Endothelial cell (in vitro differentiated cells): ENCODE measurements around the gene RASA3. TPM values are rescaled to one million over a fixed set of nuclear protein-coding genes. Genes with fewer than 3 reads are reported as not detected.
A peak's percentile ranks its signal among the peaks of the same experiment; 100 is the strongest.

Experiments used
- DNase-seq: peaks from one replicate; pipeline ENCODE4 v3.0.0; 2021; ENCODE audit warnings: low spot score
- H3K27ac Mint-ChIP-seq: one replicate; pipeline ENCODE4 v1.8.0; 2021; ENCODE audit warnings: mixed read lengths, inconsistent platforms; ENCODE audit not compliant: unreplicated experiment
- H3K27me3 Mint-ChIP-seq: one replicate; pipeline ENCODE4 v1.8.0; 2021; ENCODE audit warnings: mild to moderate bottlenecking, moderate library complexity, mixed read lengths, inconsistent platforms; ENCODE audit not compliant: unreplicated experiment
- H3K36me3 Mint-ChIP-seq: one replicate; pipeline ENCODE4 v1.8.0; 2021; ENCODE audit warnings: mild to moderate bottlenecking, low read depth, mixed read lengths, inconsistent platforms; ENCODE audit not compliant: unreplicated experiment
- H3K4me1 Mint-ChIP-seq: one replicate; pipeline ENCODE4 v1.8.0; 2021; ENCODE audit warnings: mild to moderate bottlenecking, mixed read lengths, inconsistent platforms; ENCODE audit not compliant: unreplicated experiment
- H3K4me3 Mint-ChIP-seq: one replicate; pipeline ENCODE4 v1.8.0; 2021; ENCODE audit warnings: mild to moderate bottlenecking, mixed read lengths, inconsistent platforms; ENCODE audit not compliant: unreplicated experiment
- H3K9me3 Mint-ChIP-seq: one replicate; pipeline ENCODE4 v1.8.0; 2021; ENCODE audit warnings: mixed read lengths, inconsistent platforms; ENCODE audit not compliant: unreplicated experiment
- CTCF ChIP-seq: fragments of 200-600 bp; sonication (generic); IDR thresholded peaks from one replicate; pipeline ENCODE4 v1.5.0; 2021; ENCODE audit warnings: antibody characterized with exemption; ENCODE audit not compliant: unreplicated experiment
- total RNA-seq: library from RNA; stranded (reverse); fragmentation: NEBNext Ultra II Directional; extraction: Animal tissue kit (Norgen Biotek cat#: 25700); gene quantifications from one replicate; pipeline ENCODE4 v1.2.1, GENCODE V29; 2021; ENCODE audit not compliant: unreplicated experiment

The RASA3 gene
- total RNA-seq, 1 donor from 2014 or later, result 34.0 TPM

- Mint-ChIP-seq H3K4me3 (no peak overlapping the region), H3K4me1 (peaks cover 3% of the 10 kb centered on the region), H3K36me3 (peaks cover 17% of the 10 kb centered on the region), H3K9me3 (no peaks in the 10 kb centered on the region), H3K27ac (peak overlapping the region; percentile 75), H3K27me3 (peaks cover 18% of the 10 kb centered on the region)
- DNase-seq, result no peak
- no peak for TF ChIP-seq CTCF
Measured at GRCh38 chr13:114026481-114026880, 105.9 kb downstream of the RASA3 start.

GRCh38 chr13:114025714-114026431 lies 106.5 kb downstream of the RASA3 start:
- Mint-ChIP-seq H3K9me3 (no peaks in the 10 kb centered on the region), H3K27me3 (peaks cover 14% of the 10 kb centered on the region), H3K36me3 (peaks cover 17% of the 10 kb centered on the region), H3K27ac (no peak overlapping the region), H3K4me3 (no peak overlapping the region), H3K4me1 (peaks cover 5% of the 10 kb centered on the region)
- no peak for DNase-seq
- no peak for TF ChIP-seq CTCF

- H3K9me3 Mint-ChIP-seq, result no peaks in the 10 kb centered on the region
- no peak for DNase-seq
- H3K27ac Mint-ChIP-seq, result no peak overlapping the region
- H3K4me3 Mint-ChIP-seq, result no peak overlapping the region
- peaks cover 12% of the 10 kb centered on the region for H3K27me3 Mint-ChIP-seq
- no peak for TF ChIP-seq CTCF
- peaks cover 22% of the 10 kb centered on the region for H3K36me3 Mint-ChIP-seq
- peaks cover 7% of the 10 kb centered on the region for H3K4me1 Mint-ChIP-seq
Measured at GRCh38 chr13:114025405-114025713, 107.1 kb downstream of the RASA3 start.

- no peak for TF ChIP-seq CTCF
- no peak overlapping the region for H3K4me3 Mint-ChIP-seq
- peaks cover 23% of the 10 kb centered on the region for H3K36me3 Mint-ChIP-seq
- H3K27me3 Mint-ChIP-seq, result peaks cover 12% of the 10 kb centered on the region
- peaks cover 8% of the 10 kb centered on the region for H3K4me1 Mint-ChIP-seq
- no peak overlapping the region for H3K27ac Mint-ChIP-seq
- no peaks in the 10 kb centered on the region for H3K9me3 Mint-ChIP-seq
- no peak for DNase-seq
Measured at GRCh38 chr13:114024603-114025404, 107.6 kb downstream of the RASA3 start.
